Measurements from ENCODE around the gene THYN1.

DNA sequence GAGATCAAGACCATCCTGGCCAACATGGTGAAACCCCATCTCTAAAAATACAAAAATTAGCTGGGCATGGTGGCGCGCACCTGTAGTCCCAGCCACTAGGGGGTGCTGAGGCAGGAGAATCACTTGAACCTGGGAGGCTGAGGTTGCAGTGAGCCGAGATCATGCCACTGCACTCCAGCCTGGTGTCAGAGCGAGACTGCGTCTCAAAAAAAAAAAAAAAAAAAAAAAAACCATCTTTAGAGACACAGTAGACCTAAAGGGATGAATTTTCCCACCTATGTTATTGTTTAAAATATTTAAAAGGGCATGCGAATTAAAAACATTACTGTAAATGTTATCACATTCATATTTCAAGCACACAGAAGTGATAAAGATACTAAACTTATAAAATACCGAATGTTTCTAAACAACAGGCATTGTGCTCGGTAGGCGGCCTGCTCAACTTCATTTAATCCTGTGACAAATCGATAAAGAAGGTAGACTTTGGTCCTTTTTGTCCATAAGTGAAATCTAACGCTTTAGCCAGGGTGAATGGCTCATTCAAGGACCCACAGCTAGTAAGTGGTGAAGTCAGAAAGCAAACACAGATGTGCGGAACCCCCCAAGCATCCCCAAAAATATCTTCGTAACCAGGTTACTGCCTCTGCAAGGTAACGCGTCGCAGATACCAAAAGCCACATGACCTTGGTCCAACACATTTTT, 45.5 kb downstream of the THYN1 start:
- no peak for TF ChIP-seq GATA2 (IDR thresholded peaks at IDR 0.05; ENCODE audit: low read depth, low read length)
- TF ChIP-seq GATA3 (IDR thresholded peaks at IDR 0.05; ENCODE audit: low read depth, low read length) = no peak
